Retinal pigment epithelial cell (primary cell): Measurements from ENCODE around the gene MKNK2.

Source experiments
- DNase-seq: peaks from one replicate; pipeline ENCODE4 v3.0.0-alpha.2; 2010; ENCODE audit warnings: low read depth
- H3K4me3 ChIP-seq: 2 replicates; pipeline ENCODE4 v1.5.1; 2011; ENCODE audit warnings: mild to moderate bottlenecking, low read length, control low read depth, moderate library complexity
- TF ChIP-seq, protein P1 (sequence below): conservative IDR thresholded peaks from 2 replicates; pipeline ENCODE4 v1.5.1; 2011; ENCODE audit warnings: low read depth, low read length, control low read depth, inconsistent platforms

MKNK2 gene

DNA sequence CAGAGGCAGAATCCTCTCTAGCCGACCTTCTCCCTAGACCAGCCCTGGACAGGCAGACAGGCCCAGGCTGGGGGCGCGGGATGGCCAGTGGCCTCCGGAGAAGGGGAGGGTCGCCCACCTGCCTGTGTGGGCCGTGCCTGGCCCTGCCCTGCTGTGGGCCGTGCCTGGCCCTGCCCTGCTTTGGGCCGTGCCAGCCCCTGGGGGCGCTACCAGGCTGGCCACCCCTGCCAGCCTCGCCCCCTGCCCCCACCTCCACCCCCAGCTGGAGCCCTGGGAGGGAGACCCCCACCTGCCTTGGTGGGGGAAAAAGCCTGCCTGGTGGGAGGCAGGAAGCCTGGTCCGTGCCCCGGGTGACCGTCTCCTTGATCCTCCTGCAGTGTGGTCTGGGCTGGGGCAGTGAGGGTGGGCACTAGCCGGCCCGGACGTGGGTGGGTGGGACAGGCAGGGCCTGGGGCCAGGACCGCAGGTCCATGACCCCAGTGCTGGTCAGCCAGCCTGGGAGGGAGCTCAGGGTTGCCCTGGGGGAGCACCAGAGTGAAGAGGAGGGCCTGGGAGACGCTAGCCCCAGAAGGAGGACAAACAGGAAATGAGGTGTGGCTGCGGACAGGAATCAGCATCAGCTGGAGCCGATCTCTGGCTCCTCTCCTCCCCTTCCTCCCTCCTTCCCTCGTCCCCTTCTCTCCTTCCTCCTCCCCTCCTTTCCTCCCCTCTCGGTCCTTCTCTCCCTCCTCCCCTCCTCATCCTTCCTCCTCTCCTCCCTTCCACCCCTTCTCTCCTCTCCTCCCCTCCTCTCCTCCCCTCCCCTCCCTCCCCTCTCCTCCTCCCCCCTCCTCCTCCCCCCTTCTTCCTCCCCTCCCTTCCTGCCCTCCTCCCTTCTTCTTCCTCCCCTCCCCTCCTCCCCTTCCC is 5.1 kb upstream of the MKNK2 start:
- TF ChIP-seq, protein P1, sequence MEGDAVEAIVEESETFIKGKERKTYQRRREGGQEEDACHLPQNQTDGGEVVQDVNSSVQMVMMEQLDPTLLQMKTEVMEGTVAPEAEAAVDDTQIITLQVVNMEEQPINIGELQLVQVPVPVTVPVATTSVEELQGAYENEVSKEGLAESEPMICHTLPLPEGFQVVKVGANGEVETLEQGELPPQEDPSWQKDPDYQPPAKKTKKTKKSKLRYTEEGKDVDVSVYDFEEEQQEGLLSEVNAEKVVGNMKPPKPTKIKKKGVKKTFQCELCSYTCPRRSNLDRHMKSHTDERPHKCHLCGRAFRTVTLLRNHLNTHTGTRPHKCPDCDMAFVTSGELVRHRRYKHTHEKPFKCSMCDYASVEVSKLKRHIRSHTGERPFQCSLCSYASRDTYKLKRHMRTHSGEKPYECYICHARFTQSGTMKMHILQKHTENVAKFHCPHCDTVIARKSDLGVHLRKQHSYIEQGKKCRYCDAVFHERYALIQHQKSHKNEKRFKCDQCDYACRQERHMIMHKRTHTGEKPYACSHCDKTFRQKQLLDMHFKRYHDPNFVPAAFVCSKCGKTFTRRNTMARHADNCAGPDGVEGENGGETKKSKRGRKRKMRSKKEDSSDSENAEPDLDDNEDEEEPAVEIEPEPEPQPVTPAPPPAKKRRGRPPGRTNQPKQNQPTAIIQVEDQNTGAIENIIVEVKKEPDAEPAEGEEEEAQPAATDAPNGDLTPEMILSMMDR: peak; percentile 17
- no peak for DNase-seq
- H3K4me3 ChIP-seq: no peak overlapping the region

DNA sequence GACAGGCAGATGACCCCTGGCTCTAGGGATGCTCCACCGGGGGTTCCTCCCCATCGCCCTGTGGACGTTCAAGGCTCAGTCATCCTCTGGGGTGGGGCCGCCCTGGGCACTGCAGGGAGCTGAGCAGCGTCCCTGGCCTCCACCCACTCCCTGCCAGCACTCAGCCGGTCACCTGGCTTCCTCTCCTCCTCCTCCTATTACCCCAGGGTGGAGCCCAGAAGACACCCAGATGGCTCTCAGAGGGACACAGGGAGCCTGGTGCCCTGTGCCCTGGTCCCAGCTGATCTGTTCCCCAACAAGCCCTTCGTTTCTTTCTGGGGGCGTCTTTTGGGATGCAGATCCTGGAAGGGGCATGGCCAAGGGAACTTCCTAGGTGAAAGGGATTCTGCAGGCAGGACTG is 3.7 kb upstream of the MKNK2 start:
- no peak overlapping the region for H3K4me3 ChIP-seq
- no peak for DNase-seq
- TF ChIP-seq, protein P1: no peak

DNA sequence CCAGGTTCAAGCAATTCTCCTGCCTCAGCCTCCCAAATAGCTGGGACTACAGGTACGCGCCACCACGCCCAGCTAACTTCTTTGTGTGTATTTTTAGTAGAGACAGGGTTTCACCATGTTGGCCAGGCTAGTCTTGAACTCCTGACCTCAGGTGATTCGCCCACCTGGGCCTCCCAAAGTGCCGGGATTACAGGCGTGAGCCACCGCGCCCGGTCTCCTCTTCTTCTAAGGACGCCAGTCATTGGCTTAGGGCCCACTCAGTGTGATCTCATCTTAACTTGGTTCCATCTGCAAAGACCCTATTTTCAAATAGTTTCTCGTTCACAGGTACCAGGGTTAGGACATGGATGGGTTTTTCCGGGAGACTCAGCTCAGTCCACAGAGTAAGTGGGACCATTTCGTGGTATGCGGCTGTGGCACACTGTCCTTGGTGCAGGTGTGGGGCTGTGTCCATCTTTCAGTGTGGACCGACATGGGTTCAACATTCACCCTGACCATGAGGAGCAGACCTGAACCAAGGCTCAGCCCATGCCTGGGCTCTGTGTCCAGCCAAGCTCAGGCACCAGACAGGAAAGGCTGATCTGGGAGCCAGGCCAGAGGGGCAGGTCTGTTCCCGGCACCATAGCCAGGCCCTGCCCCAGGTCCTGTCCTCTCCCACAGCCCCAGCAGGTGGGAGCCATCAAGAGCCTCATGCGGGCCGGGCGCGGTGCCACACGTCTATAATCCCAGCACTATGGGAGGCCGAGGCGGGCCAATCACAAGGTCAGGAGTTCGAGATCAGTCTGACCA is 2.8 kb upstream of the MKNK2 start:
- H3K4me3 ChIP-seq: no peak overlapping the region
- DNase-seq: no peak
- TF ChIP-seq, protein P1: no peak

DNA sequence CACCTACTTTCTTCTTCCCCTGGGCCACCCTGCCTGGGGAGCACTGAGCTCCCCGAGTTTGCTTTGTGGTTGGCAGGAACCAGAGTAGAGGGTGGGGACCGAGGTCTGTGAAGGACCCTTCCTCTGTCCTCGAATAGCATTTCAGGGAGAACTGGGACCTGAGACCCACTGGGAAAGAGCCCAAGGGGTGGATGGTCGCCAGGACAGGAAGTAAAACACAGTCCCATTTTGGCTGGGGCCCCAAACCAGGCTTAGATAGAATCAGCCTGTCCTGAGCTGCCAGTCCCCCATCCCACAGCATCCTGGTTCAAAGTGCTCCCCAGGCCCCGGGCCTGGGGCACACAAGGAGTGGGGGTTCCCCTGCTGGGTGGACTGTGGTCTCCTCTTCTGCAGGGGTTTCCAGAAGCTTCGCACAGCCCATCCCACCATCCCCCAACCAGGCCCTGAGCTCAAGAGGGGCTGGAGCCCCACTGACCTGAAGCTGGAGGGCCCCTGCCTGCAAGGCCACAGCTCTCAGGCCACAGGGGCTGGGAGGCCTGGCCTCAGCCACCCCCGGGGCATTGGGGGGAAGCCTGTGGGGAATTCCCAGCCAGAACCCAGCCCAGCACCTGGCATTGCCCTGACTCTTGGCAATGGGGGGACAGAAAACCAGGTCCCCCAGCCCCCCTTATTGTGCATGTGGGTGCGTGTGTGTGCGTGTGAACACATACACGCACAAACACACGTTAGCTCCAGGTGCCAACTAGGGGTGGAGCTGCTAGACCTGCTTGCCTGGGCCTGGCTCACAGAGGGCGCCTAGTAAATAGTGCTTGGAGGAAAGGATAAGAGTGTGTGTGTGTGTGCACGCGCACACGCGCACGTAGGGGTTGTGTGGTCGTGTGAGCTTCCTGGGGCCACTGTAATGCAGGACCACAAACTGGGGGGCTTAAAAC is 995 bp upstream of the MKNK2 start:
- H3K4me3 ChIP-seq: no peak overlapping the region
- TF ChIP-seq, protein P1: no peak
- DNase-seq: no peak

DNA sequence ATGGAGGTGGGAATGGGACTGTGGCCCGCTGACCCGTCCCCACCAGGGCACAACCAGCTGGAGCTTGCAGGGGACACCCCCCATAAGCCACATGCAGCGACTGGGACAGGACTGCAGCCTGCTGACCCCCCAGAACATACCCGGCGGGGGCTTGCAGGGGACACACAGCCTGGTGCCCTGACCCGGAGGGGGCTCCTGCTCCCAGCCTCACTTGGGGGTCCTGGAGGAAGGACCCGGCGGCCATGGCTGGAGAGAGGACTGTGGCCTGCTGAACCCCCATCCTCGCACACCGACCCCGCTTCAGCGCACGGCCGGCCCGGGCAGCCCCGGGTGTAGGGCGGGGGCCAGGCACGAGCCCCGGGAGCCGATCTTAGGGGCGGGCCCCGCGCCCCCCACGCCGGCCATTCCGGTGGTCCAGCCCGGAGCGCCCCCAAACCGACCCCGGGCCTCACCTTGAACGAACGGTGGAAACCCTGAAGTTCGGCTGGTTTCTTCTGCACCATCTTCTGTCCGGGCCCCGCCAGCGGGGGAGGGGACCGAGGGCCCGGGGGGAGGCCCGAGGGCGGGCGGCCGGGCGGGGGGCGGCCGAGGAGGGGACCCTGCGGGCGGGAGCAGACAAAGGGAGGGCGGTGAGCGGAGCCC is 574 bp downstream of the MKNK2 start:
- DNase-seq: no peak
- peak overlapping the region; percentile 89 for H3K4me3 ChIP-seq
- TF ChIP-seq, protein P1: no peak

DNA sequence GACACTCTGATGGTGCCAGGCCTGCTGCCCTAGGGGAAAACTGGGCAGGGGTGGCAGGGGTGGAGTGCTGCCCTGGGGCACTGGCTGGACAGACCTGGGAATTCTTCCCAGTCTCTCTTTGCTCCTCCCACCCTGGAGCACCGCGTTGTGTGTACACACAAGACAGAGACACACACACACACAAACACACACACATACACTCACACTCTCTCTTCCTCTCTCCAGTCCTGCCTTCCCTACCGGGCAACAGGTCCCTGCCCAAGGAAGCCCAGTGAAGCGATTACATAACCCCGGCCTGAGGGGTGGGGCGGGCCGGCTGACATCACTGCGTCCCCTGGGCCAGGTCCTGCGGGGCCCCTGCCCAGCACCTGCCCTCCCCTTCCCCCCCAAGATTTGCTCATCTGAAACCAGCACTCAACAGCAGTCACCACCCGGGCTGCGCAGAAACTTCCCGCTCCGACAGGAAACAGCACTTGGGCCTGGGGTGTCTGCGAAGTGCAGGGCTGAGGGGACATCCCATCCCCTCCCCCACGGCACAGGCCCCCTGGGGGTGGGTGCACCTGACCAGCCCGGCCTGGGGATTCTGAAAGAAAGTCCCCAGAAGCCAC is 1.2 kb downstream of the MKNK2 start:
- TF ChIP-seq, protein P1: no peak
- peak overlapping the region; percentile 89 for H3K4me3 ChIP-seq
- no peak for DNase-seq
